Transverse colon (tissue), 4 donors: ENCODE results near the gene ESPL1. TPM values are rescaled to one million over a fixed set of nuclear protein-coding genes. Genes with fewer than 3 reads are reported as not detected.

Source experiments
- DNase-seq: peaks from one replicate; pipeline ENCODE4 v3.0.0-alpha.2; 2019
- H3K27ac ChIP-seq, 4 donors: fragments of 200-600 bp; sonication (generic); 2 replicates each; pipeline ENCODE4 v1.5.1; 2016 to 2018; ENCODE audit warnings: inconsistent platforms in 4 of 4
- H3K27me3 ChIP-seq: fragments of 200-600 bp; sonication (generic); 2 replicates; pipeline ENCODE4 v1.5.1; 2017; ENCODE audit warnings: inconsistent platforms
- H3K36me3 ChIP-seq, 4 donors: fragments of 200-600 bp; sonication (generic); 2 replicates each; pipeline ENCODE4 v1.5.1; 2017 to 2019; ENCODE audit warnings: inconsistent platforms in 4 of 4
- H3K4me1 ChIP-seq, 4 donors: fragments of 200-600 bp; sonication (generic); 2 replicates each; pipeline ENCODE4 v1.5.1; 2017 to 2020; ENCODE audit warnings: inconsistent platforms in 4 of 4
- H3K4me3 ChIP-seq, 4 donors: fragments of 200-600 bp; sonication (generic); 1 replicate in 1 of 4; 2 replicates in 3 of 4; pipeline versions ENCODE4 v1.5.1 to v1.6.1; 2017 to 2019; ENCODE audit warnings: inconsistent platforms in 4 of 4
- H3K9me3 ChIP-seq, 2 donors: fragments of 200-600 bp; sonication (generic); 2 replicates each; pipeline ENCODE4 v1.5.1; 2017 to 2019; ENCODE audit warnings: inconsistent platforms in 2 of 2
- EP300 ChIP-seq: sonication (generic); formaldehyde crosslinking; IDR thresholded peaks from one replicate; pipeline ENCODE4 v1.6.1; 2017; ENCODE audit warnings: antibody characterized with exemption, low read depth
- POLR2A ChIP-seq: fragments of 450-650 bp; IDR thresholded peaks from one replicate; pipeline ENCODE4 v1.6.1; 2016; ENCODE audit warnings: antibody characterized with exemption, mild to moderate bottlenecking, moderate library complexity
- POLR2AphosphoS5 ChIP-seq, 3 donors: sonication (generic); formaldehyde crosslinking; IDR thresholded peaks; one replicate each; pipeline ENCODE4 v1.6.1; 2016; ENCODE audit warnings: antibody characterized with exemption in 3 of 3
- WGBS, 2 donors: methylation state at CpG; one replicate each; pipeline ENCODE4 v1.1.5; 2018; ENCODE audit warnings: low coverage in 1 of 2; 5-methylcytosine and 5-hydroxymethylcytosine counted together
- in situ Hi-C, 4 donors: fragments of 200-750 bp; cut with MboI; loops; one replicate each; pipeline versions ENCODE4 v1.15.0 to v1.15.1; 2017; ENCODE audit warnings: low sequenced_read_pairs in 3 of 4, low pct_ligation_motif_present in 1 of 4, low pct_unique_long_range_greater_than_20kb in 1 of 4
- intact Hi-C: fragments of 100-400 bp; cut with DNase I; formaldehyde crosslinking; loops from one replicate; pipeline ENCODE4 v1.15.1; 2023; ENCODE audit warnings: low total_unique reads
- total RNA-seq, 4 donors: library from RNA; depleted of rRNA; stranded (reverse); fragments of >200 nt; gene quantifications; one replicate each; pipeline ENCODE4 v1.1.0, GENCODE V29; 2016
- TF ChIP-seq, protein P1 (sequence below), 5 experiments: fragments of 200-600 bp in 3 of 5; fragments of 450-650 bp in 2 of 5; sonication (generic) in 3 of 5; IDR thresholded peaks; 1 replicate in 2 of 5; 2 replicates in 3 of 5; pipeline ENCODE4 v1.5.1; 2016 to 2017; ENCODE audit warnings: antibody characterized with exemption in 5 of 5, inconsistent platforms in 3 of 5, mild to moderate bottlenecking in 2 of 5, moderate library complexity in 1 of 5

The ESPL1 gene
- total RNA-seq, 4 donors from 2014 or later = 6.5 to 31.8 (median 18.8) TPM

DNA sequence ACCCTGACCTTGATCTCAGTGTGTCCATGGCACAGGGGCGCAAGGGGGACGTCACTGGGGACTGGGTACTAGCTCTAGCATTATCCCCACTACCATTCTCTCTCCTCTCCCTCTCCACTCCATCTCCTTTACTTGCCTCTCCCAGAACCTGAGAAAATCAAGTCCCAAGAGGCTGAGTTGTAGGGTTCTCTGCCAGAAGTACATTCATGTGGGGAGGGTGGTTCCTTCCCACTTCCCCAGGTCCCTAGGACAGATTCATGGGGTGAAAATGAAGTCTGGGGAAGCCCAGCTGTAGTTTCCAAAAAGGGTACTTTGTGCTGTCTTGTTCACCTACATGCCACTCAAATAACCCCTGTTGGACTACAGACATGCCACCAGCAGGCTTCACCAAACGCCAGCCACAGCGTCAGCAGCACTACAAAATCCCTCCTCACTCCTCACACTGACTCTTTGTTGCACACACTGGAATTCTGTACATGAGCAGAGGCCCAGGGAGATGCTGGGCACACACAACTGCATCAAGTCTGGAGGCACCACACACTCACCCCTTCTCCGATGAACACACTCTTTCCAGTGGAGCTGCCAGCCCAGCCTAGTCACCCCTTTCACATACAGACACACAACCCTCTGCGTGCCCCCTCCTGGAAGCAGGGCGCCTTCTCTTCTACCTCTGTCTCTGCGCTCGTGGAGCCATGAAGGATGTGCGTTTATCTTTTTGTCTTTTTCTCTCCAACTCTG lies 43.0 kb upstream of the ESPL1 start:
- TF ChIP-seq EP300 (no peak), POLR2AphosphoS5 (IDR thresholded peaks at IDR 0.05) (no peak), POLR2A (no peak)
- TF ChIP-seq, protein P1, sequence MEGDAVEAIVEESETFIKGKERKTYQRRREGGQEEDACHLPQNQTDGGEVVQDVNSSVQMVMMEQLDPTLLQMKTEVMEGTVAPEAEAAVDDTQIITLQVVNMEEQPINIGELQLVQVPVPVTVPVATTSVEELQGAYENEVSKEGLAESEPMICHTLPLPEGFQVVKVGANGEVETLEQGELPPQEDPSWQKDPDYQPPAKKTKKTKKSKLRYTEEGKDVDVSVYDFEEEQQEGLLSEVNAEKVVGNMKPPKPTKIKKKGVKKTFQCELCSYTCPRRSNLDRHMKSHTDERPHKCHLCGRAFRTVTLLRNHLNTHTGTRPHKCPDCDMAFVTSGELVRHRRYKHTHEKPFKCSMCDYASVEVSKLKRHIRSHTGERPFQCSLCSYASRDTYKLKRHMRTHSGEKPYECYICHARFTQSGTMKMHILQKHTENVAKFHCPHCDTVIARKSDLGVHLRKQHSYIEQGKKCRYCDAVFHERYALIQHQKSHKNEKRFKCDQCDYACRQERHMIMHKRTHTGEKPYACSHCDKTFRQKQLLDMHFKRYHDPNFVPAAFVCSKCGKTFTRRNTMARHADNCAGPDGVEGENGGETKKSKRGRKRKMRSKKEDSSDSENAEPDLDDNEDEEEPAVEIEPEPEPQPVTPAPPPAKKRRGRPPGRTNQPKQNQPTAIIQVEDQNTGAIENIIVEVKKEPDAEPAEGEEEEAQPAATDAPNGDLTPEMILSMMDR (IDR thresholded peaks at IDR 0.05) = no peak
- no peak for DNase-seq
- H3K27ac ChIP-seq = peak overlapping the region; percentile 98 to 100 (median 99)
- H3K9me3 ChIP-seq = no peaks in the 10 kb centered on the region
- no peaks in the 10 kb centered on the region for H3K27me3 ChIP-seq
- intact Hi-C loops = no loop called here
- H3K4me3 ChIP-seq = no peak overlapping the region
- no peaks in the 10 kb centered on the region for H3K36me3 ChIP-seq
- in situ Hi-C loops = no loop called here
- 76 to 100% methylated on average over 1 to 10 of the region's 10 CpGs for WGBS, 2 donors
- peaks cover 34 to 42% (median 38%) of the 10 kb centered on the region in 4 donors for H3K4me1 ChIP-seq

DNA sequence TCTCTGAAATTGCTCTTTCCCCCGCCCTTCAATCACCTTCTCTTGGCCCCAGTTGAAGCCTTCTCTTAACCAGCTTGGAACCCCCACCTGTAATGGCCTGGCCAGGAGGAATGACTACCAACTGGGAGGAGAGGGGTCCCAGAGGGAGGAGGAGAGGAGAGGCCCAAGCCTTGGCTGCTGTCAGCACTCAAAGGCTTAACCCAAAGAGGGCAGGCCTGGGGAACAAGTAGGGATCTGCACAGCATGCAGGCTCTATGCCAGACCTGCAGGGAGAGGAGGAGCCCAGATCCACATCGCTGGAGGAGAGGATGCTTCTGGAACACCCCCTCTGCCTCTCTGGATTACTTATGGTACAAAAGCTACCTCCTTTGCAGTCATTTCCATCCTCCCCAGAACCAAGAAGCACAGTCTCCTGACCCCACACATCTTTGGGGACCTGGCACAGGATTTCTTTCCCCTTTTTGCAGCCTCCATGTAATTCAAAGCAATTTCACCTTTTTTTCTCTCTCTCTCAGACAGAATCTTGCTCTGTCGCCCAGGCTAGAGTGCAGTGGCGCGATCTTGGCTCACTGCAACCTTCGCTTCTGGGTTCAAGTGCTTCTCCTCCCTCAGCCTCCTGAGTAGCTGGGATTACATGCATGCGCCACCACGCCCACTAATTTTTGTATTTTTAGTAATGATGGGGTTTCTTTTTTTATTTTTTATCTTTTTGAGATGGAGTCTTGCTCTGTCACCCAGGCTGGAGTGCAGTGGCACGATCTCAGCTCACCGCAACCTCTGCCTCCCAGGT lies 42.3 kb upstream of the ESPL1 start:
- H3K4me1 ChIP-seq = peaks cover 40 to 50% (median 43%) of the 10 kb centered on the region in 4 donors
- H3K27me3 ChIP-seq = no peaks in the 10 kb centered on the region
- H3K36me3 ChIP-seq = no peaks in the 10 kb centered on the region
- DNase-seq = no peak
- TF ChIP-seq EP300 (no peak), POLR2A (no peak), POLR2AphosphoS5 (IDR thresholded peaks at IDR 0.05) (no peak)
- TF ChIP-seq, protein P1 (IDR thresholded peaks at IDR 0.05) = no peak
- in situ Hi-C loops = no loop called here
- peak overlapping the region in 1 of 4 donors; percentile 98 for H3K27ac ChIP-seq
- WGBS, 2 donors = 91 to 92% methylated on average over 7 to 10 of the region's 10 CpGs
- H3K9me3 ChIP-seq = no peaks in the 10 kb centered on the region
- intact Hi-C loops = no loop called here
- no peak overlapping the region for H3K4me3 ChIP-seq

DNA sequence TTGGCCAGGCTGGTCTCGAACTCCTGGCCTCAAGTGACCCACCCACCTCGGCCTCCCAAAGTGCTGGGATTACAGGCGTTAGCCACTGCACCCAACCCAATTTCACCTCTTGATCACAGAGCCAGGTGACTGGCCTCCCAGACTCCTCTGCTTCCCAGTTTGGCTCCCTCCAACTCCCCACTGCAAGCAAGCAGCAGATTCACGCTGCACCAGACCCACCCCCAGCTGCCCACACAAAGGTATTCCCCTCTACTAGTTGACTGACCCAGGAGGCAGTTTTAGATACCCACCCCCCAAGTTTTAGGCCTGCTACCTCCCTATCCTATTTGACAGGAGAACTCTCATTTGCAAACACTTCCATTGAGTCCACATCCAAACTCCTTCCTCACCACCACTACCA lies 41.3 kb upstream of the ESPL1 start:
- H3K27me3 ChIP-seq = no peaks in the 10 kb centered on the region
- intact Hi-C loops = no loop called here
- in situ Hi-C loops = no loop called here
- no peak for DNase-seq
- 88% methylated on average over 4 of the region's 4 CpGs; no CpG with 5 or more reads in 1 of the 2 donors for WGBS, 2 donors
- H3K4me3 ChIP-seq = no peak overlapping the region
- H3K9me3 ChIP-seq = no peaks in the 10 kb centered on the region
- TF ChIP-seq, protein P1 (IDR thresholded peaks at IDR 0.05) = no peak
- TF ChIP-seq POLR2A = no peak
- no peak for TF ChIP-seq POLR2AphosphoS5 (IDR thresholded peaks at IDR 0.05)
- no peak for TF ChIP-seq EP300
- H3K36me3 ChIP-seq = no peaks in the 10 kb centered on the region
- peaks cover 44 to 58% (median 49%) of the 10 kb centered on the region in 4 donors for H3K4me1 ChIP-seq
- no peak overlapping the region for H3K27ac ChIP-seq

DNA sequence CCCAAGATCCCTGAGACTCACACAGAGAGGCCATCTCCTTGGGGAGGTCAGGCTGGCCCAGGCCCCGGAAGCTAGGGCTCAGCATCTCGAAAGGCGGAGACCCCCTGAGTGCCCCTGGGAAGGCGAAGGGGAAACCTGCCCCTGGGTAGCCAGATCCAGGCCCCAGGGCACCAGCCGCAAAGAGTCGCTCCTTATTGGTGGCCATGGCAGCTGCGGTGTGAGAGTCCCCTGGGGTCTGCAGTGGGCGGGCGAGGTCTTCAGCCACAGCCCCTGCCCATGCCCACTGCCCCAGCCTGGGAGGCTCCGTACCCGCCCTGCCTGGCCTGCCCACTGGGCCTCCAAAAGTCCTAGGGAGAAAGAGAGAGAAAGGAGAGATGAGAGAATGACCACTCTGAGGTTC lies 40.8 kb upstream of the ESPL1 start:
- Histone ChIP-seq H3K4me1 (peaks cover 40 to 55% (median 47%) of the 10 kb centered on the region in 4 donors), H3K9me3 (no peaks in the 10 kb centered on the region), H3K36me3 (no peaks in the 10 kb centered on the region), H3K27me3 (no peaks in the 10 kb centered on the region), H3K4me3 (no peak overlapping the region), H3K27ac (no peak overlapping the region)
- TF ChIP-seq POLR2AphosphoS5 (IDR thresholded peaks at IDR 0.05) (no peak), EP300 (no peak)
- TF ChIP-seq, protein P1 (IDR thresholded peaks at IDR 0.05) = no peak
- in situ Hi-C loops = no loop called here
- intact Hi-C loops = no loop called here
- WGBS, 2 donors = 89% methylated on average over 7 of the region's 11 CpGs; no CpG with 5 or more reads in 1 of the 2 donors
- DNase-seq = no peak
